A549 treated with dexamethasone at 1 μM for 4 hours (cell line): ENCODE results near the gene TMEM272. TPM values are rescaled to one million over a fixed set of nuclear protein-coding genes. Genes with fewer than 3 reads are reported as not detected.

Experiments used
- total RNA-seq: library from RNA; stranded (reverse); fragments of 200-300 nt; extraction: Qiagen RNA extraction; gene quantifications from 5 replicates; pipeline ENCODE4 v1.2.3, GENCODE V29; 2022

Gene TMEM272
- total RNA-seq, result not detected in 5 replicates

GRCh38 chr13:51844862-51845573, at the start of gene TMEM272:
Gene TMEM272 (minus strand): TSS chr13:51845177. CDS start chr13:51838530, 6,647 bp downstream.

GRCh38 chr13:51861723-51862300, 16.8 kb upstream of the TMEM272 start, which contains the start of gene CCDC70:
Gene CCDC70 (plus strand): TSS chr13:51861969. CDS start chr13:51865412, 3,443 bp downstream.

GRCh38 chr13:51803422-51804294, 41.3 kb downstream of the TMEM272 start, which contains the start of gene DHRS12:
Gene DHRS12 (minus strand): TSS chr13:51804163. CDS start chr13:51799659, 4,504 bp downstream.

Other genes with a start within 250 kb of the TMEM272 start
- 3.9 to 5.4 TPM (median 4.3 TPM) in 5 replicates for gene DHRS12, start 41.0 kb downstream of the TMEM272 start, total RNA-seq
- not detected in 5 replicates for gene CCDC70, start 16.8 kb upstream of the TMEM272 start, total RNA-seq
- 1.6 to 3.5 TPM (median 2.9 TPM) in 5 replicates for gene ATP7B, start 166.3 kb upstream of the TMEM272 start, total RNA-seq
- 6.7 to 10.1 TPM (median 8.3 TPM) in 5 replicates for gene ALG11, start 167.2 kb upstream of the TMEM272 start, total RNA-seq
- gene UTP14C, start 179.5 kb upstream of the TMEM272 start, total RNA-seq, result 6.2 to 7.9 TPM (median 7.3 TPM) in 5 replicates